Omental fat pad (tissue), 4 donors: Measurements from ENCODE around the gene TGM1. TPM values are rescaled to one million over a fixed set of nuclear protein-coding genes. Genes with fewer than 3 reads are reported as not detected.

ENCODE experiments used
- ATAC-seq: fragments of 150-250 bp; one replicate; pipeline ENCODE4 v1.9.1; 2016; ENCODE audit warnings: mild to moderate bottlenecking, moderate library complexity; ENCODE audit not compliant: low FRiP score
- DNase-seq: peaks from one replicate; pipeline ENCODE4 v3.0.0-alpha.2; 2019; ENCODE audit warnings: low spot score
- CTCF ChIP-seq, 3 donors: fragments of 450-650 bp; IDR thresholded peaks; one replicate each; pipeline ENCODE4 v1.5.1; 2016 to 2017; ENCODE audit warnings: antibody characterized with exemption in 3 of 3, mild to moderate bottlenecking in 3 of 3, moderate library complexity in 2 of 3
- total RNA-seq, 4 donors: library from RNA; depleted of rRNA; stranded (reverse); fragments of >200 nt; gene quantifications; one replicate each; pipeline ENCODE4 v1.1.0, GENCODE V29; 2016

TGM1 gene
- total RNA-seq, 4 donors from 2014 or later = 2.0 to 114 (median 79.1) TPM

DNA sequence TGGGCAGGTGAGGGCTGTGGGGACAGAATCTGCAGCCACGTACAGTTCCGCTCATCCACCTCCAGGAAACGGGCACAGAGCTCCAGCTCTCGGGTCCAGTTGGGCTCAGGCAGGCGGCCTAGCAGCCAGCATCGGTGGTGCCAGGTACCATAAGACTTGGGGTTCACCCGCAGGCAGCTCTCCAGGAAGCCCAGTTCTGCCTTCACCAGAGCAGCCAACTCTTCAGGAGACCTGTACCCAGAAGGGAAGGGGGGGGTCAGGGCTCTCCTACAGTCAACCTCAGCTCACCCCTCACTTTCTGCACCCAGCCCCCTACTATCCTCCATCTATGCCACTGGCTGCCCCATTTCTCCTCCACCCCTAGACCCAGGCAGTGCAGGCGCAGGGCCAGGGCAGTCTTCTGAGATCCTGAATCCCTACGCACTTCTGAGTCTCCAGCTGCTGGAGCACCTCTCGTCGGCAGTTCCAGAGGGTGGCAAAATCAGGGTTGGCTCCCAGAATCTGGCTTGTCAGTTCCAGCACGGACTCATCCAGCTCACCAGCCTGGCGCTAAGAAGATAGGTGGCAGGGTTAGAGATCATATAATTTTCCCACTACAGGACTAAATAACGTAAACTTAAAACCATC is 7.0 kb upstream of the TGM1 start:
- no peak for DNase-seq
- no peak for ATAC-seq
- no peak for TF ChIP-seq CTCF (IDR thresholded peaks at IDR 0.05)

DNA sequence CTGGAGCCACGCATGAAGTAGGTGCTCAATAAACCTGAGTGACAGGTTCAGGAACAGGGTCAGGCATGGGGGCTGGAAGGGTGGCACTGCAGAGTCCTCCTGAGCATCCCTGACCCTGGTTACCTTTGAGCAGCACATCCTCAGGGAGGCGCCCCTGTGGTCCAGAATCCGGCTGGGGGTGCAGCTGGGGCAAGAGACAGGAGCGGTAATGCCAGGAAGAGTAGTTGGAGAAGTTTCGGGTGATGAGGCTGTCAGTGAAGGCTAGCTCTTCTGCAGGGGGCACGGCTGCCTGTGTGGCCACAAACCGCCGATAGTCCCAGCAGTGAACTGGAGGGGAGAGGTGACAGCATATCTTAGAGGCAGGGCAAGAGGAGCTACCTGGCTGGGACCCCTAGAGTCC is 6.4 kb upstream of the TGM1 start:
- no peak for ATAC-seq
- no peak for DNase-seq
- no peak for TF ChIP-seq CTCF (IDR thresholded peaks at IDR 0.05)

GRCh38 chr14:24268225-24268624 is 5.2 kb upstream of the TGM1 start:
- no peak for DNase-seq
- no peak for ATAC-seq
- TF ChIP-seq CTCF (IDR thresholded peaks at IDR 0.05) = no peak

DNA sequence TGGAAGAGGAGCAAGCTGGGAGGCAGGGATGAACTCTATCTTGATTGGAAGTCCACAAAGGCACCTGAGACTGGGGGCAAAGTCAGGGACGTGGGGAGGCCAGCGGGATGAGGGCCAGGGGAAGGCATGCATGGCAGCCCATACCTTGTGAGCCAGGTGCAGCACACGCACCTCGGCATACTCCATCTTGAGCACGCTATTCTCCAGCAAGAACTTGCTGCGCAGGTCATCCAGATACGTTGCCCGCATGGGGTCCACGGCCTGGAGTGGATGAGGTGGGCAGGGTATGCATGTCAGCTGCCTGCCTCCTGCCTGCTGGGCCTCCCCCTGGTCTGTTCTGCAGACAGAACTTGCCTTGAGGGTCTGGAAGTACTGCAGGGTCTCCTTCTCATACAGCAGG is 4.5 kb upstream of the TGM1 start:
- ATAC-seq (no peak), DNase-seq (no peak)
- TF ChIP-seq CTCF (IDR thresholded peaks at IDR 0.05) = no peak

GRCh38 chr14:24266344-24267244 is 3.6 kb upstream of the TGM1 start:
- ATAC-seq (no peak), DNase-seq (no peak)
- TF ChIP-seq CTCF (IDR thresholded peaks at IDR 0.05) = no peak

- DNase-seq (no peak), ATAC-seq (peak; percentile 77)
- no peak for TF ChIP-seq CTCF (IDR thresholded peaks at IDR 0.05)
Measured at GRCh38 chr14:24264298-24264697, 1.3 kb upstream of the TGM1 start.

GRCh38 chr14:24263848-24264247 is 871 bp upstream of the TGM1 start:
- no peak for DNase-seq
- no peak for ATAC-seq
- no peak for TF ChIP-seq CTCF (IDR thresholded peaks at IDR 0.05)
